Measurements from ENCODE around the gene FCER2. TPM values are rescaled to one million over a fixed set of nuclear protein-coding genes. Genes with fewer than 3 reads are reported as not detected.

The FCER2 gene
- total RNA-seq, 3 donors from 2014 or later (not counting 1 experiment from before 2014, with no cell fraction given): 0.52 to 1.2 (median 1.0) TPM

DNA sequence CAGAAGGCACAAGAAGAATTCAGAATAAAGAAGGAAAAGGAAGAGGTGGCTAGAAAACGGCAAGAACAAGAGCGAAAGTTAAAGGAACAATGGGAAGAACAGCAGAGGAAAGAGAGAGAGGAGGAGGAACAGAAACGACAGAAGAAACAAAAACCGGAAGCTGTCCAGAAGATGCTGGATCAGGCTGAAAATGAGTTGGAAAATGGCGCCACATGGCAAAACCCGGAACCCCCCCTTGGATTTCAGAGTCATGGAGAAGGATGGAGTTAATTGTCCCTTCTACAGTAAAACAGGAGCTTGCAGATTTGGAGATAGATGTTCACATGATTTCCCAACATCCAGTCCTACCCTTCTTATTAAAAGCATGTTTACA is 38.7 kb upstream of the FCER2 start:
- no peak overlapping the region for H3K4me3 ChIP-seq (ENCODE audit: low read length)
- ATAC-seq (no peak), DNase-seq (no peak)
- no peaks in the 10 kb centered on the region for H3K27me3 ChIP-seq (ENCODE audit: control insufficient read depth, insufficient read depth, low read length)
- Mint-ChIP-seq H3K36me3 (no peaks in the 10 kb centered on the region), H3K27me3 (ENCODE audit: low read depth in 2 of 2) (peaks cover 5 to 19% of the 10 kb centered on the region in 2 donors), H3K4me3 (no peak overlapping the region), H3K9me3 (no peaks in the 10 kb centered on the region), H3K4me1 (peaks cover 0 to 6% of the 10 kb centered on the region in 2 donors), H3K27ac (no peak overlapping the region)
- TF ChIP-seq, protein P1, sequence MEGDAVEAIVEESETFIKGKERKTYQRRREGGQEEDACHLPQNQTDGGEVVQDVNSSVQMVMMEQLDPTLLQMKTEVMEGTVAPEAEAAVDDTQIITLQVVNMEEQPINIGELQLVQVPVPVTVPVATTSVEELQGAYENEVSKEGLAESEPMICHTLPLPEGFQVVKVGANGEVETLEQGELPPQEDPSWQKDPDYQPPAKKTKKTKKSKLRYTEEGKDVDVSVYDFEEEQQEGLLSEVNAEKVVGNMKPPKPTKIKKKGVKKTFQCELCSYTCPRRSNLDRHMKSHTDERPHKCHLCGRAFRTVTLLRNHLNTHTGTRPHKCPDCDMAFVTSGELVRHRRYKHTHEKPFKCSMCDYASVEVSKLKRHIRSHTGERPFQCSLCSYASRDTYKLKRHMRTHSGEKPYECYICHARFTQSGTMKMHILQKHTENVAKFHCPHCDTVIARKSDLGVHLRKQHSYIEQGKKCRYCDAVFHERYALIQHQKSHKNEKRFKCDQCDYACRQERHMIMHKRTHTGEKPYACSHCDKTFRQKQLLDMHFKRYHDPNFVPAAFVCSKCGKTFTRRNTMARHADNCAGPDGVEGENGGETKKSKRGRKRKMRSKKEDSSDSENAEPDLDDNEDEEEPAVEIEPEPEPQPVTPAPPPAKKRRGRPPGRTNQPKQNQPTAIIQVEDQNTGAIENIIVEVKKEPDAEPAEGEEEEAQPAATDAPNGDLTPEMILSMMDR (IDR thresholded peaks at IDR 0.05): no peak
- 71% methylated on average over 6 of the region's 6 CpGs for WGBS (ENCODE audit: insufficient coverage)
- no peaks in the 10 kb centered on the region for H3K36me3 ChIP-seq (ENCODE audit: control insufficient read depth, insufficient read depth, low read length)
- intact Hi-C loops (cut with micrococcal nuclease): no loop called here
- no peaks in the 10 kb centered on the region for H3K9me3 ChIP-seq (ENCODE audit: control insufficient read depth, insufficient read depth, low read length)
- no peak overlapping the region for H3K27ac ChIP-seq (ENCODE audit: low read length)
- no peaks in the 10 kb centered on the region for H3K4me1 ChIP-seq (ENCODE audit: control insufficient read depth, insufficient read depth, low read length)

DNA sequence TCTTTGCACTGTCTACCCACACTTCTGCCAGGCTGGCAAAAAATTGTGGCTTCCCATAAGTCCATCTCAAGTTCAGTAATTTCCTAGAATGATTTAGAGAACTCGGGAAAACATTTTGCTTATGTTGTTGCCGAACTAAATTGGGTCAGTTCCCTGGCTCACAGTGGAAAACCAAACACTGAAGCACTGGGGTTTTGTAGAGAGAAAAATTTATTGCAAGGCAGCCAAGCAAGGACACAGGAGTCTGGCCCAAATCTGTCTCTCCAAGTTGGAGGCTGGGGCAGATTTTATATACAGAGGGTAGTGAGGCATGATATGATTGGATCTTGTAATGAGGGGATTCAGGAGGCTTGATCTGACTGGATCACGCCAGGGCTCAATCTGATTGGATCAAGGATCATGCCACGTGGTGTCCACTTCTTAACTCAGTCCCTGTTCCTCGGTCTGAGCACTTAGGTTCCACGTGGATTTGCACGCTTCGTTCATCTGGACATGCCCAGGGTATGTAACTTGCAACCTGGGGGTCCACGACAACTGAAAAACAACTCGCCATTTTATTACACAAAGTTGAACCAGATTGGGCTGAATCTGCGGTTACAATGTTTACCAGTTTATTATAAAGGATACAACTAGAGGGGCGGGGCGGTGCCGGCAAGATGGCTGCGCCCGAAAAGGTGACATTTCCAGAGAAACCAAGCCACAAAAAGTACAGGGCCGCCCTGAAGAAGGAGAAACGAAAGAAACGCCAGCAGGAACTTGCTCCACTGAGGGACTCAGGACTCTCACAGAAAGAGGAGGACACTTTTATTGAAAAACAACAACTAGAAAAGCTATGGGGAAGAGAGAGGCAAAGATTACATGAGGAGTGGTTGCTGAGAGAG is 38.1 kb upstream of the FCER2 start:
- Histone ChIP-seq H3K36me3 (ENCODE audit: control insufficient read depth, insufficient read depth, low read length) (no peaks in the 10 kb centered on the region), H3K4me1 (ENCODE audit: control insufficient read depth, insufficient read depth, low read length) (no peaks in the 10 kb centered on the region), H3K4me3 (ENCODE audit: low read length) (no peak overlapping the region), H3K9me3 (ENCODE audit: control insufficient read depth, insufficient read depth, low read length) (no peaks in the 10 kb centered on the region), H3K27ac (ENCODE audit: low read length) (no peak overlapping the region), H3K27me3 (ENCODE audit: control insufficient read depth, insufficient read depth, low read length) (no peaks in the 10 kb centered on the region)
- Mint-ChIP-seq H3K27me3 (ENCODE audit: low read depth in 2 of 2) (peaks cover 8 to 19% of the 10 kb centered on the region in 2 donors), H3K27ac (no peak overlapping the region), H3K4me1 (peaks cover 0 to 6% of the 10 kb centered on the region in 2 donors), H3K4me3 (no peak overlapping the region), H3K9me3 (no peaks in the 10 kb centered on the region), H3K36me3 (no peaks in the 10 kb centered on the region)
- DNase-seq (no peak), ATAC-seq (no peak)
- 80% methylated on average over 19 of the region's 19 CpGs for WGBS (ENCODE audit: insufficient coverage)
- TF ChIP-seq, protein P1 (IDR thresholded peaks at IDR 0.05): no peak
- intact Hi-C loops (cut with micrococcal nuclease): no loop called here

DNA sequence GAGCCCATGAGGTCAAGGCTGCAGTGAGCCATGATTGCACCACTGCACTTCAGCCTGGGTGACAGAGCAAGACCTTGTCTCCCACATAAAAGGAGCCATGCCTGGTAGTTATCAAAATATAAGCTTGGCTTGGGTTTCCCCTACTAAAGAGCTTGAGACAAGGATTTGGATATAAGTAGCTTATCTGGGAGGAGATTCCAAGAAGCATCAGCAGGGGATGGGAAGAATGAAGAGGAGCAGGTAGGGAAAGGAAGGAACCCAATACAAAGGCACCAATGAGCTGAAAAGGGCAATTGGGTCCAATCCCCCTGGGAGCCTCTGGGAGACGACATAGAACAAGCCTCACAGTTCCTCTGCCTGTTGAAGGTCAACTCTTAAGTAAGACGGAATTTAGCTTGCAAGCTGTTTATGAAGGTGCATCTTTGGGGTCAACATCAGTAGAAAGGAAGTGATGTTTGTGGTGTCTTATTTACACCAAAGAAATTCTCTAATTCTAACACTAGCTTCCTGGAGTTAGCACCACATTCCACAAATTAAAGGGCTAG is 37.4 kb upstream of the FCER2 start:
- H3K36me3 ChIP-seq (ENCODE audit: control insufficient read depth, insufficient read depth, low read length): no peaks in the 10 kb centered on the region
- no peak for ATAC-seq
- H3K27me3 ChIP-seq (ENCODE audit: control insufficient read depth, insufficient read depth, low read length): no peaks in the 10 kb centered on the region
- Mint-ChIP-seq H3K4me3 (no peak overlapping the region), H3K9me3 (no peaks in the 10 kb centered on the region), H3K36me3 (no peaks in the 10 kb centered on the region), H3K27me3 (ENCODE audit: low read depth in 2 of 2) (peaks cover 16 to 26% of the 10 kb centered on the region in 2 donors), H3K27ac (no peak overlapping the region), H3K4me1 (peaks cover 0 to 6% of the 10 kb centered on the region in 2 donors)
- no peaks in the 10 kb centered on the region for H3K9me3 ChIP-seq (ENCODE audit: control insufficient read depth, insufficient read depth, low read length)
- 69% methylated on average over 2 of the region's 2 CpGs for WGBS (ENCODE audit: insufficient coverage)
- intact Hi-C loops (cut with micrococcal nuclease): no loop called here
- no peaks in the 10 kb centered on the region for H3K4me1 ChIP-seq (ENCODE audit: control insufficient read depth, insufficient read depth, low read length)
- TF ChIP-seq, protein P1 (IDR thresholded peaks at IDR 0.05): no peak
- H3K4me3 ChIP-seq (ENCODE audit: low read length): no peak overlapping the region
- no peak for DNase-seq
- no peak overlapping the region for H3K27ac ChIP-seq (ENCODE audit: low read length)
